ENCODE results near the gene PIEZO1. TPM values are rescaled to one million over a fixed set of nuclear protein-coding genes. Genes with fewer than 3 reads are reported as not detected.
A peak's percentile ranks its signal among the peaks of the same experiment; 100 is the strongest.

Gene PIEZO1
- total and polyA plus RNA-seq, 9 of the 15 experiments (the other 6 are each of a cell fraction or from before 2014, with no cell fraction given): 3.6 to 432 (median 131) TPM

DNA sequence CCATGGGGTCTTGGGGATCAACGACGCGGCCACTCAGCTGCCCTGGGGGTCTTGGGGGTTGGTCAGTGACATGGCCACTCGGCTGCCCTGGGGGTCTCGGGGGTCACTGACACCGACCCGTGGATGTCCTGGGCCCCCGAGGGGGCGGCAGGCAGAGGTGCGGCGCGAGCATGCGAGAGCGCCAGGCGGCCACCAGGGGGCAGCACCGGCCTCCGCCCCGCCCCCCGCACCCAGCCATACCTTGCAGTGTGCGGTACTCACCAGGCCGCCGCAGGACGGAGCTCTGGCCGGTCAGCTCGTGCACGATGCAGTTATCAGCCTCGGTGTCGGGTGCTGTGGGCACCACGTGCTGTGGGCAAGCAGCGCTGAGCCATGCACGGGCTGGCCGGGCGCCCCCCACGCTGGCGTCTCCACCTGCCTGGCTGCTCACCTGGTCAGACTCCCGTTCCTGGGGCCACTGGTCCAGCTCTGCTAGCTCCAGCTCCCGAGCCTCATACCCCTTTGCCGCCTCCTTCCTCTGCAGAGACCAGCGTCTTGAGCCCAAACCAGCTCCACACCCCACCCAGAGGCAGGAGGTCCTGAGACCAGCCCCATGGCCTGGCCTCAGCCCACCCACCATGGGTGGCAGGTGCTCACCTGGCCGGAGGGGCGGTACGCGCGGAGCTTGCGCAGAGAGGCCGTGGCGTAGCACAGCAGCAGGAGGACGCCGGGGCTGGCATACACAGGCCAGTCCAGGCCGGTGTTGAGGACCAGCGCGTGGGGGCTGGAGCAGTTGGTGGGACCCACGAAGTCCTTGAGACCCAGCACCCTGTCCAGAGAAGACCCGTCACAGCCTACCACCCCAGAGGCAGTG lies 47.5 kb downstream of the PIEZO1 start (continued):
- TF ChIP-seq, protein P1, sequence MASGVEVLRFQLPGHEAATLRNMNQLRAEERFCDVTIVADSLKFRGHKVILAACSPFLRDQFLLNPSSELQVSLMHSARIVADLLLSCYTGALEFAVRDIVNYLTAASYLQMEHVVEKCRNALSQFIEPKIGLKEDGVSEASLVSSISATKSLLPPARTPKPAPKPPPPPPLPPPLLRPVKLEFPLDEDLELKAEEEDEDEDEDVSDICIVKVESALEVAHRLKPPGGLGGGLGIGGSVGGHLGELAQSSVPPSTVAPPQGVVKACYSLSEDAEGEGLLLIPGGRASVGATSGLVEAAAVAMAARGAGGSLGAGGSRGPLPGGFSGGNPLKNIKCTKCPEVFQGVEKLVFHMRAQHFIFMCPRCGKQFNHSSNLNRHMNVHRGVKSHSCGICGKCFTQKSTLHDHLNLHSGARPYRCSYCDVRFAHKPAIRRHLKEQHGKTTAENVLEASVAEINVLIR (CRISPR knock-in tag; IDR thresholded peaks at IDR 0.05): no peak
- TF ChIP-seq KDM4B (IDR thresholded peaks at IDR 0.05; ENCODE audit: borderline replicate concordance in 2 of 2, low read depth in 1 of 2) (peak in 1 of 2 experiments; percentile 60; a peak in 1 of 4 replicates), ZNF311 (CRISPR knock-in tag; IDR thresholded peaks at IDR 0.05) (no peak), EP300 (IDR thresholded peaks at IDR 0.05; ENCODE audit: low read length) (peak; percentile 35; the same call in 1 of the 2 replicates), CBFA2T3 (IDR thresholded peaks at IDR 0.05) (no peak; the same call in 1 of the 2 replicates), SMARCA4 (IDR thresholded peaks at IDR 0.05) (no peak), ARHGAP35 (IDR thresholded peaks at IDR 0.05; ENCODE audit: partially characterized antibody) (no peak), FOXJ2 (tag; IDR thresholded peaks at IDR 0.05) (no peak), FOXJ3 (CRISPR knock-in tag; IDR thresholded peaks at IDR 0.05) (no peak), ZBTB8A (IDR thresholded peaks at IDR 0.05; ENCODE audit: partially characterized antibody) (no peak), ETV5 (CRISPR knock-in tag; IDR thresholded peaks at IDR 0.05; ENCODE audit: low read depth) (no peak; the same call in 1 of the 2 replicates), ZNF316 (IDR thresholded peaks at IDR 0.05) (no peak), SAP30 (IDR thresholded peaks at IDR 0.05; ENCODE audit: borderline replicate concordance, insufficient read depth, low read depth, low read length, poor library complexity, severe bottlenecking) (peak; percentile 64)
- TF ChIP-seq, protein P2, sequence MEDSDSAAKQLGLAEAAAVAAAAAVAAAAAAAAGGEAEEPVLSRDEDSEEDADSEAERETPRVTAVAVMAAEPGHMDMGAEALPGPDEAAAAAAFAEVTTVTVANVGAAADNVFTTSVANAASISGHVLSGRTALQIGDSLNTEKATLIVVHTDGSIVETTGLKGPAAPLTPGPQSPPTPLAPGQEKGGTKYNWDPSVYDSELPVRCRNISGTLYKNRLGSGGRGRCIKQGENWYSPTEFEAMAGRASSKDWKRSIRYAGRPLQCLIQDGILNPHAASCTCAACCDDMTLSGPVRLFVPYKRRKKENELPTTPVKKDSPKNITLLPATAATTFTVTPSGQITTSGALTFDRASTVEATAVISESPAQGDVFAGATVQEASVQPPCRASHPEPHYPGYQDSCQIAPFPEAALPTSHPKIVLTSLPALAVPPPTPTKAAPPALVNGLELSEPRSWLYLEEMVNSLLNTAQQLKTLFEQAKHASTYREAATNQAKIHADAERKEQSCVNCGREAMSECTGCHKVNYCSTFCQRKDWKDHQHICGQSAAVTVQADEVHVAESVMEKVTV (CRISPR knock-in tag; IDR thresholded peaks at IDR 0.05): peak; percentile 81
